HG03103 (cell line): ENCODE results near the gene PLK3.
"Not testable (repeated sequence)": the region's sequence is repeated elsewhere in the genome, so short reads cannot be mapped to it uniquely, and the experiment has no call there.

Source experiments
- ATAC-seq: cut with Tn5 transposase; IDR thresholded peaks from one replicate; pipeline ENCODE4 v1.9.1; 2021; ENCODE audit warnings: low read depth; ENCODE audit not compliant: unreplicated experiment

PLK3 gene

DNA sequence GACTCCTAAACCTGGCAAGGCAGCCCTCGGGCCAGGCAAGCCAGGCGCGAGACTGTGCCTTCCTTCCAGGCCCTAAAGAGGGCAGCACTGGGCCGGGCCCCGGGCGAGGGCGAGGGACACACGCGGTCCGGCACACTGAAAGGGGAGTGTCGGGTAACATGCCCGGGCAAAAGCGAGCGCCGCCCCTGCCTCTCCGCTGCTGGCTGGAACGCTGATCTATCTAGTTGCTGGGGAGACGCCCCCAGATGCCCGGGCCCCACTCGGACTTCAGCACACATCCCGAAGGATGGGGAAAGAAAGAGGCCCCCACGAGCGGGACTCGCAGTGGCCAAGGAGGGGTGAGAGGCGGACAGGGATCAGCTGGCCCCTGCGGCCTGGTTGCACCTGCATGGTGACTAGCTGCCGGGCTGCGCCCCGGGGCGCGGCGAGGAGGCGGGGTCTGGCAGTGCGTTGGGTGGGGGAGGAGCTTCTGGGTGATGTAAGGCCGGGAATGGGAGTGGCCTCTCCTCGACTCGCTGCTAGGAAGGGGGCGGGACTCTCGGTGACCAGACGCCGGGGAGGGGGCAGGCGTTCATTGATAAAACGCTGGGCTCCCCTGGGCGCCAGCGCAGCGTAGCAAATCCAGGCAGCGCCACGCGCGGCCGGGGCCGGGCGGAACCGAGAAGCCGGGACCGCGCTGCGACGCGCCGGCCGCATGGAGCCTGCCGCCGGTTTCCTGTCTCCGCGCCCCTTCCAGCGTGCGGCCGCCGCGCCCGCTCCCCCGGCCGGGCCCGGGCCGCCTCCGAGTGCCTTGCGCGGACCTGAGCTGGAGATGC, at the start of gene PLK3:
Gene PLK3, plus strand, starts transcription at position 608 of the 815 bp plus-strand sequence. Its CDS starts 87 bp downstream, at position 695.
- peak; percentile 66 for ATAC-seq

GRCh38 chr1:44757420-44757819, 42.8 kb upstream of the PLK3 start:
- no peak for ATAC-seq

DNA sequence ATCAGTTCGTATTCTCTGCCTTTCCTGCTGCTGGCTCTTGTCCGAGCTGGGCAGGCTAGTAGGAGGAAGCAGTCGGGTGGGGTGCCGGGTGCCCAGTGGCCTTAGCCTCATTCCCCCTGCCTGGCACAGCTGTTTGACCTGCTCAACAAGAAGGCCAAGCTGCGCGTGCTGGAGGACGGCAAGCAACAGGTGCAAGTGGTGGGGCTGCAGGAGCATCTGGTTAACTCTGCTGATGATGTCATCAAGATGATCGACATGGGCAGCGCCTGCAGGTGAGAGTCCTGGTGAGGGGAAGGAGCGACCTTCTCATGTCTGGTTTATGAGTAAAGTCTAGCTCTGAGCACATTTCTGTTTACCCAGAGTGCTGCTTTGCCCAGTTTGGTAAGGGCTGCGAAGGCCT, 41.1 kb upstream of the PLK3 start:
- no peak for ATAC-seq

DNA sequence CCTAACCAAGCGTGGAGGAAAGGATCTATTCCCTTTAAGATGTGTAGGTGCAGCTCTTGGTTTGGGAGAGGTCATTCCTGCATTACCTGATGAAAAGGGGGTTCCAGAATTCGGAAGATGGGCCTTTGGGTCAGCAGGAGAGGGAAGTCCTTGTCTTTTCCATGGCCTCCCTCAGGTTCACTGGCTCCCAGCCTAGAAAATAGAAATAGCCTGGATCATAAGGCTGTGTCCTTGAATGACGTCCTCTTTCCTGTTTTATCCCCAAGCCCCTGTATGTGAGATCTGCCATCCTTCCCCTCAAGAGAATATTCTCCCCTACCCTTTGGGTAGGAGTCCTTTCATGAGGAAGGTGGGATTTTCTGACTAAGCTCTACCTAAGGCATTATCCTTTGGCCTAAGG, 39.3 kb upstream of the PLK3 start:
- no peak for ATAC-seq

DNA sequence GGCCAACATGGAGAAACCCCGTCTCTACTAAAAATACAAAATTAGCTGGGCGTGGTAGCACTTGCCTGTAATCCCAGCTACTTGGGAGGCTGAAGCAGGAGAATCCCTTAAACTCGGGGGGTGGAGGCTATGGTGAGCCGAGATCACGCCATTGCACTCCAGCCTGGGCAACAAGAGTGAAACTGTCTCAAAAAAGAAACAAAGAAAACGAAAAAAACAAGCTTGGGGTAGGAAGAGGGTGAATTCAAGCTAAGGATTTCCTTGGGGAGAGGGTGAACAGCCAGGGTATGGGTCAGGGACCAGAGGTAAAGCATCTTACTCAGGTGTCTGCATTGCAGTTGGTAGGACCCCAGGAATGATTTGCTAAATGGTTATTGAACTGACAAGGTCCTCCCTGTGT, 33.8 kb upstream of the PLK3 start:
- ATAC-seq, result not testable (repeated sequence)

- ATAC-seq, result peak; percentile 69
These were observed 24.9 kb upstream of the PLK3 start, which contains the start of gene RPS8 for GRCh38 chr1:44775078-44775929. RPS8 (plus strand) TSS chr1:44775540; CDS start chr1:44775597, 57 bp downstream.

GRCh38 chr1:44775930-44776729, 24.0 kb upstream of the PLK3 start:
- ATAC-seq, result no peak

DNA sequence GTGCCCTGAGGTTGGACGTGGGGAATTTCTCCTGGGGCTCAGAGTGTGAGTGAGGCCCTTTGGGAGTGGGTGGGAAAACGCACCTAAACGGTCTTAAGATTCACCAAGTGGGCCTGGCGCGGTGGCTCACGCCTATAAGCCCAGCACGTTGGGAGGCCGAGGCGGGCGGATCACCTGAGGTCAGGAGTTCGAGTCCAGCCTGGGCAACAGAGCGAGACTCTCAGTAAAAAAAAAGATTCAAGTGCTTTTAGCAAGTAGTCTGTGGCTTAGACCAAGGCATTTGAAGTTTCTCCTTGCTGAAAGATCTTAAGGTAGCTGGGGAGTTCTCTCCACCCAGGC, 23.5 kb upstream of the PLK3 start:
- no peak for ATAC-seq

DNA sequence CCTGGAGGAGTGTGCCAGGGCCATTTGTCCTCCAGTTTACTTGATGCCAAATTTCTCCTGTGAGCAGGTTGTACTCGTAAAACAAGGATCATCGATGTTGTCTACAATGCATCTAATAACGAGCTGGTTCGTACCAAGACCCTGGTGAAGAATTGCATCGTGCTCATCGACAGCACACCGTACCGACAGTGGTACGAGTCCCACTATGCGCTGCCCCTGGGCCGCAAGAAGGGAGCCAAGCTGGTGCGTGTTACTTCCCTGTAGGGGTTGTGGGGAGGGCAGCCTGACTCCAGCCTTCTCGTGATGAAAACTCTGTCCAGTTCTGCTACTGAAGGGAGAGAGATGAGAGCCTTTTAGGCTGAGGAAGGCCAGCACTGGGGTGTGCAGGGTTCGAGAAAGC, 22.6 kb upstream of the PLK3 start:
- ATAC-seq, result no peak

DNA sequence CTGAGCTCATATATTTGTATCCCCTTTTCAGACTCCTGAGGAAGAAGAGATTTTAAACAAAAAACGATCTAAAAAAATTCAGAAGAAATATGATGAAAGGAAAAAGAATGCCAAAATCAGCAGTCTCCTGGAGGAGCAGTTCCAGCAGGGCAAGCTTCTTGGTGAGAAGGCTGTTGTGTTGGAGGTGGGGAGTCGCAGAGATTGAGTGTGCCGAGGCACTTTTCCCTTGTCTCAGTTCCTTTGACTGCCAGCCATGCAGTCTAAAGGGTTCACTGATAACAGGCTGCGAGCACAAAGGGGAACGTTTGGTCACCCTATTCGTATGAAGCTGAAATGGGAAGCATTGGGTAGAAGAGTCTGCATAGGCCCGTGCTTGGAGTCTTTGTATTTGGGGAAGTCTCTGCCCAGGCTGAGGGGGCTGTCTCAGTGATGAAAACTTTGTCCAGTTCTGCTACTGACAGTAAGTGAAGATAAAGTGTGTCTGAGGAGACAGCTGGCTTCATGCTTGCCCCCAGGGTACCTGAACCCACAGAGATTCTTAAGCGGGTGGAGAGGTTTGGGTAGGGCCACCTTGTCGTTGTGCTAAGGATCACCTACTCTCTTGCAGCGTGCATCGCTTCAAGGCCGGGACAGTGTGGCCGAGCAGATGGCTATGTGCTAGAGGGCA, 22.1 kb upstream of the PLK3 start:
- no peak for ATAC-seq

- ATAC-seq, result no peak
These were observed 21.2 kb upstream of the PLK3 start for GRCh38 chr1:44778705-44779576.

DNA sequence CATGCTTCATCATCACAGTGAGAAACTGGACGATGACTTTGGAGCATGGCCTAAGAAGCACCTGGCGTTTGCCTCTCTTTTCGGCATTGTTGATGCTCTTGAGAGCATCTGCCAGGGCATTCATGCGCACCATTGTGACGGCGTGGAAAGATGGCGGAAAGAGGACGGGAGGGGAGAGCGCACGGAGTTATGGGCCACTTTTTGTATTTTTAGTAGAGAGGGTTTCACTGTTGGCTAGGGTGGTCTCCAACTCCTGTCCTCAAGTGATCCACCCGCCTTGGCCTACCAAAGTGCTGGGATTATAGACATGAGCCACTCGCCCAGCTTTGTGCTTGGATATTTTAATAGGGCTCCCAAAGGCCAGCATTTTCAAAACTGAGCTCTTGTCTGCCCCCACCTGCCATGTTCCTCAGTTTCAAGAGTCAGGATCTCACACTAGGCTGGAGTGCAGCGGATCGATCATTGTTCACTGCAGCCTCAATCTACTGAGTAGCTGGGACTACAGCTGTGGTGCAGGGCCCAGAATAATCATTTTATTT, 19.5 kb upstream of the PLK3 start:
- ATAC-seq, result no peak

DNA sequence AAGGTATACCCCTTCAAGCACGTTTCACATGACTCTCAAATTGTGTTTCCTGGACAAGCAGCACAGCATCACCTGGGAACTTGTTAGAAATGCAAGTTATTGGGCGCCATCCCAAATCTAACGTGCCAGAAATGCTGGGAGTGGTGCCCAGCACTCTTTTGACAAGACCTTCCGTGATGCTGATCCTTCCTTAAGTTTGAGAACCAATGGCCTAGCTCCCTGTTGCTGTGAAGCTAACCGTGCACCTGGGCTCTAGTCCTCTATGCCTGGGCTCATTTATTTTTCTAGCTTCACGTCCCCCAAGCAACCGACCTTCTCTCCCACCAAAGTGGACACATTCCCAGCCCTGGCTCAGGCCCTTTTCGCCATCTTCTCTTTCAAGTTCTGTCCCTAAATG, 16.5 kb upstream of the PLK3 start:
- no peak for ATAC-seq

- no peak for ATAC-seq
These were observed 15.8 kb upstream of the PLK3 start for GRCh38 chr1:44784094-44785028.

DNA sequence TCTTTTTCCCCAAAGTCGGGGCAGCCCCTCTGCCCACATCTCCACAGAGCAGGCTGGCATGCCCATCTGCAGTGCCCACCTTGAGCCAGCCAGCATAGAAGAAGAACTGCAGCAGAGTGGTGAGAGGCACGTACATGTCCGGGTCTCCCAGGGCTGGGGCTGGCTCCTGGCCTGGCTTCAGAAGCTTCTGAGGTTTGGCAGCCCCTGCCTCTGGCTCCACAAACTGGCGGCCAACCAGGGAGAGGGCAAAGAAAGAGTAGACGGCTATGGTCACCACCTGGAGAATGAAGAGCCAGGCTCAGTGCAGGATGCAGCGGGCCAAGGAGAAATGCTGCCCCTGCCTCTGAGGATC, 15.2 kb upstream of the PLK3 start:
- ATAC-seq, result no peak

DNA sequence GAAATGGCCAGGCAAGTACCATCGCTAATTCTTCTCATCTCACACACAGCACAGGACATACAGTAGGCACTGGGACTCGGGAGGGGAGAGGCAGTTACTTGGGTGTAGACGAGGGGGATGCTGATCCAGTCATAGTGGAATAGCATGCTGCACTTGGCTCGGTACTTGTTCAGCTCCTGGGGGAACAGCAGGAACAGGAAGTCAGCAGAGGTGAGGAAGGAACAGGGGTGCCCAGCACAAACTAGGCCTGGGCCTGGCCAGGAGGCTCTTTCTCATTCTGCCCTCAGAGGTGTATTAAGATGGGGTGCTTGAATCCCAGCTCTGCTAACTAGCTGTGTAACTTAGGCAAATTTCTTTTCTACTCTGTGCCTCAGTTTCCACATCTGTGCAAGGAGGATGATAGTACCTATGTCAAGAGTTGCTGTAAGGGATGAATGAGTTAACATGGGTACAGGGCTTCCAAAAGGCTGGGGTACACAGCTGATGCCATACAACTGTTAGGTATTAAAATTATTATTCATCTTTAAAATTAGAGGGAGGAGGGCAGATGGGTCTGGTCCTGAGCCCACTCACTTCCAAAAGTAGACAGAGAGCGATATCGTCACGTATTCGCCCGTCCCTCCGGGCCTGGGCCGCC, 14.6 kb upstream of the PLK3 start:
- no peak for ATAC-seq

GRCh38 chr1:44786138-44786840, 13.9 kb upstream of the PLK3 start:
- ATAC-seq, result no peak
